ENCODE results near the gene MNAT1.
A peak's percentile ranks its signal among the peaks of the same experiment; 100 is the strongest.

Gene MNAT1

DNA sequence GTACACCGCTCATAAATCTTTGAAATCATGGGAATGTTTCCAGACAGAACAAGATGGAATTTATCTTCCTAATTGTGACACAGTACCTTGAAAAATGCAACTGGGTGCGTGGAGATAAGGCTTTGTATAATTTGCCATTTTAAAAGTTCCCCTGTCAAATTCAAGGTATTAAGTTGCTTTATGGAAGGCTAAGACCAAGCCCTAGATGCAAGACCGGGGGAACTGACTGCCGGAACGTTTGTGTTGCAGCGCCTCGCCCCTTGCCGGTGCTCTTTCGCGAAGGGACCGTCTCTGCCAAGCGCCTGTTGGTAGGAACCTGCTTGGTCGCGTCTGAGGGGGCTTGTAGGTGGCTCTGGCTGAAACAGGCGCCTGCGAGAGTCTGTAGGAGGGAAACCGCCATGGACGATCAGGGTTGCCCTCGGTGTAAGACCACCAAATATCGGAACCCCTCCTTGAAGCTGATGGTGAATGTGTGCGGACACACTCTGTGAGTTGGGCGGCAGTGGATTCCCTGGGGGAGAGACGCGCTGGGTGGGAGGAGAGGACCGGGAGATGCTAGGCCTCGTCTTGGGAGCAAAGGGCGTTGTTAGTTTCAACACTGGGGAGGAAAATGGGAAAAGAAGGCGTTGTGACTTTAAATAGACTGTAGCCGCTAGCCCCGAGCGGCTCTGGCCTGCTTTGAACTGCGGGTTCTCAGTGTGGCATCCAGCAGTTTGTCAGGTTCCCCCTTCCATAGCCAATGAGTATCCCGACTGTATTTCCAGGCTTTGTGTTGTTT lies at the start of gene MNAT1:
Gene MNAT1 (plus strand): TSS at position 297 of the 778 bp plus-strand sequence. CDS start 102 bp downstream, at position 399.
- DNase-seq (ENCODE audit: low read depth), result no peak
- H3K4me3 ChIP-seq (ENCODE audit: low read length), result peak within 1 kb of the TSS; percentile 99
- TF ChIP-seq, protein P1, sequence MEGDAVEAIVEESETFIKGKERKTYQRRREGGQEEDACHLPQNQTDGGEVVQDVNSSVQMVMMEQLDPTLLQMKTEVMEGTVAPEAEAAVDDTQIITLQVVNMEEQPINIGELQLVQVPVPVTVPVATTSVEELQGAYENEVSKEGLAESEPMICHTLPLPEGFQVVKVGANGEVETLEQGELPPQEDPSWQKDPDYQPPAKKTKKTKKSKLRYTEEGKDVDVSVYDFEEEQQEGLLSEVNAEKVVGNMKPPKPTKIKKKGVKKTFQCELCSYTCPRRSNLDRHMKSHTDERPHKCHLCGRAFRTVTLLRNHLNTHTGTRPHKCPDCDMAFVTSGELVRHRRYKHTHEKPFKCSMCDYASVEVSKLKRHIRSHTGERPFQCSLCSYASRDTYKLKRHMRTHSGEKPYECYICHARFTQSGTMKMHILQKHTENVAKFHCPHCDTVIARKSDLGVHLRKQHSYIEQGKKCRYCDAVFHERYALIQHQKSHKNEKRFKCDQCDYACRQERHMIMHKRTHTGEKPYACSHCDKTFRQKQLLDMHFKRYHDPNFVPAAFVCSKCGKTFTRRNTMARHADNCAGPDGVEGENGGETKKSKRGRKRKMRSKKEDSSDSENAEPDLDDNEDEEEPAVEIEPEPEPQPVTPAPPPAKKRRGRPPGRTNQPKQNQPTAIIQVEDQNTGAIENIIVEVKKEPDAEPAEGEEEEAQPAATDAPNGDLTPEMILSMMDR (conservative IDR thresholded peaks at IDR 0.05; ENCODE audit: low read depth, low read length), result no peak

DNA sequence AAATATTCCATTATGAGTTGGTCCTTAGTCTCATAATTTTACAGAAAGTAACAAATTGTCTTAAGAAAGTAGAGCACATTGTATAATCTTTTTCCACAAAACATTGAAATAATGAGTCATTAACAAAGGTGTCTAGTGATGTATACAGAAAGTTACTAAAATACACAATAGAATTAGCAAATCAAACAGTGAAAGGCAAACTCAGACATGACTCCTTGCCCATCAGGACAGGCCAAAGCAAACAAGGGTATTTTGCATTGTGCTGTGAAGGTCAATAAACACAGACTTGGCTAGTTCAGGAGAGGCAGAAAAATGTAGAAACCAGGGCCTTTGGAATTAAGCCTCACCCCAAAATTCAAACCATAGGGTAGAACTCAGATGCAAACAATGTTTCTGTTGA lies 47.7 kb upstream of the MNAT1 start:
- no peak for DNase-seq (ENCODE audit: low read depth)
- no peak overlapping the region for H3K4me3 ChIP-seq (ENCODE audit: low read length)
- TF ChIP-seq, protein P1 (conservative IDR thresholded peaks at IDR 0.05; ENCODE audit: low read depth, low read length), result no peak

DNA sequence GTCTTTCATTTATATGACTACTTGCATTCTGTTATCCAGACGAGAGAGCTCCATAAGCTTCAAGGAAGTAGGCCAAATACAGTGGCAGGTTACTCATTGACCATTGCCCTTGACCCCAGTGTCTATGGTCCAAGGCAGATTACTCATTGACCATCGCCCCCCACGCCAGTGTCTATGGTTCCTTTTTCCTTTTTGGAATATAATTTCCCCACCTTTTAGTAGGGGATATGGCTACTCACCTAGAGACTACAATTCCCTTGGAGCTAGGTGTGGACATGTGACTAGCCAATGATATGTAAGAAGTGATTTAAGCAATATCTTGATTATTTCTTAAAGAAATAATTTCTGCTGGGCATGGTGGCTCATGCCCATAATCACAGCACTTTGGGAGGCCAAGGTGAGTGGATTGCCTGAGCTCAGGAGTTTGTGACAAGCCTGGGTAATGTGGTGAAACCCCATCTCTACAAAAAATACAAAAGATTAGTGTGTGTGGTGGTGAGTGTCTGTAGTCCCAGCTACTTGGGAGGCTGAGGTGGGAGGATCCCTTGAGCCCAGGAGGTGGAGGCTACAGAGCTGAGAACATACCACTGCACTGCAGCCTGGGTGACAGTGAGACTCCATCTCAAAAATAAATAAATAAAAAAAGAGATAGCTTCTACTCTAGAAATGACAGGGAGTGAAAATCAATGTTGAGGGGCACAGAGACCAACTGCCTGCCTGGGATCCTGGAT lies 43.0 kb upstream of the MNAT1 start:
- H3K4me3 ChIP-seq (ENCODE audit: low read length), result no peak overlapping the region
- no peak for DNase-seq (ENCODE audit: low read depth)

DNA sequence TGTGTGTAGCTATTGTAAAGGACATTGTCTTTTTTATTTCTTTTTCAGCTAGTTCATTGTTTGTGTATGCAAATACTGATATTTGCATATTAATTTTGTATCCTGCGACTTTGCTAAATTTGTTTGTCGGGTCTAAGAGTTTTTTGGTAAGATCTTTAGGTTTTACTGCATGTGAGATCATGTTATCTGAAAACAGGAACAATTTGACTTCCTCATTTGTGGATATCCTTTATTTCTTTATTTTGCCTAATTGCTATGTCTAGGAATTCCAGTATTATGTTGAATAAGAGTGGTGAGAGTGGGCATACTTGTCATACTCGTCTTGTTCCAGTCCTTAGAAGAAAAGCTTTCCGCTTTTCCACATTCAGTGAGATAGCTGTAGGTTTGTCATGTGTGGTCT lies 39.2 kb upstream of the MNAT1 start:
- no peak for DNase-seq (ENCODE audit: low read depth)
- TF ChIP-seq, protein P1 (conservative IDR thresholded peaks at IDR 0.05; ENCODE audit: low read depth, low read length), result no peak
- H3K4me3 ChIP-seq (ENCODE audit: low read length), result no peak overlapping the region

More for the DNA sequence above, 43.0 kb upstream of the MNAT1 start:
- TF ChIP-seq, protein P1 (conservative IDR thresholded peaks at IDR 0.05; ENCODE audit: low read depth, low read length), result no peak

DNA sequence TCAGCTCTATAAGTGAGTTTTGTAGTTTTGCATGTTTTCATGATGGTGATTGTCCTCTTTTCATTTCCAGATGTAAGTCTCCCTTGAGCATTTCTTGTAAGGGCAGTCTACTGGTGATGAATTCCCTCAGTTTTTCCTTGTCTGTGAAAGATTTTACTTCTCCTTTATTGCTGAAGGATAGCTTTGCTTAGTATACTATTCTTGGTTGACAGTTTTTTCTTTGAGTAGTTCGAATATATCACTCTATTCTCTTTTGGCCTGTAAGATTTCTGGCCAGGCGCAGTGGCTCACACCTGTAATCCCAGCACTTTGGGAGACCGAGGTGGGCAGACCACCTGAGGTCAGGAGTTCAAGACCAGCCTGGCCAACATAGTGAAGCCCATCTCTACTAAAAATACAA lies 34.0 kb upstream of the MNAT1 start:
- H3K4me3 ChIP-seq (ENCODE audit: low read length), result no peak overlapping the region
- TF ChIP-seq, protein P1 (conservative IDR thresholded peaks at IDR 0.05; ENCODE audit: low read depth, low read length), result no peak
- no peak for DNase-seq (ENCODE audit: low read depth)

DNA sequence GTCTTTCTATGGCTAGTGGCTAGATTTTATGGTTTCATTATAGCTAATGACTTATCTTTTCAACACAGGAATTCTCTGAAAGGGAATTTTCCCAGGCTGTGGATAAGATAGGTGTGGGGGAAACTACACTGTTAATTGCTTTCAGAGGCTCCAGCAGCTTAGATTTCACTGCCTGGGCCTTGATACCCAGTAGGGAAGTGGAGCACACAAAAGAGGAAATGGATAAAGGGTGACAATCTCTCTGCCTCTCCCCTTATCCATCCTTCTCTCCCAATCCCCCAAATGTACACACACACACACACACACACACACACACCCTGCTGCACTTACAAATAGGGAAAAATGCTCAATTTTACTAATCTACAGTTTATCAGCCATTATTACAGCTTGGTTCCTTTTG lies 29.5 kb upstream of the MNAT1 start:
- no peak for DNase-seq (ENCODE audit: low read depth)
- TF ChIP-seq, protein P1 (conservative IDR thresholded peaks at IDR 0.05; ENCODE audit: low read depth, low read length), result no peak
- H3K4me3 ChIP-seq (ENCODE audit: low read length), result no peak overlapping the region

All from retinal pigment epithelial cell (primary cell).